ENCODE data around the gene NDUFS3. TPM values are rescaled to one million over a fixed set of nuclear protein-coding genes. Genes with fewer than 3 reads are reported as not detected.
"Not testable (repeated sequence)": the region's sequence is repeated elsewhere in the genome, so short reads cannot be mapped to it uniquely, and the experiment has no call there.

Gene NDUFS3
- 100 to 1,000 TPM; 101 to 116 (median 108) TPM for polyA plus RNA-seq (ENCODE audit: insufficient read depth in 1 of 5, insufficient read length in 5 of 5, low replicate concordance in 1 of 5)
- long read RNA-seq, donor 1, transcript NDUFS3-205 (2 exons, 269 nt): minor isoform, 10 of 79 reads
- long read RNA-seq, donor 1, transcript NDUFS3-201 (7 exons, 958 nt): major isoform, 57 of 79 reads
- long read RNA-seq, donor 1, partial matches to known transcripts: 10 of 79 reads
- long read RNA-seq, donor 1, other reads (novel, unspliced or antisense): 0 of 79 reads
- long read RNA-seq, donor 2, transcript NDUFS3-201 (7 exons, 958 nt): major isoform, 30 of 34 reads
- long read RNA-seq, donor 2, partial matches to known transcripts: 0 of 34 reads
- long read RNA-seq, donor 2, other reads (novel, unspliced or antisense): 0 of 34 reads
- long read RNA-seq, donor 3, transcript NDUFS3-201 (7 exons, 958 nt): major isoform, 36 of 53 reads
- long read RNA-seq, donor 3, transcript NDUFS3-205 (2 exons, 269 nt): minor isoform, 5 of 53 reads
- long read RNA-seq, donor 3, partial matches to known transcripts: 7 of 53 reads
- long read RNA-seq, donor 3, other reads (novel, unspliced or antisense): 0 of 53 reads
- long read RNA-seq, donor 4, transcript NDUFS3-205 (2 exons, 269 nt): minor isoform, 6 of 49 reads
- long read RNA-seq, donor 4, transcript NDUFS3-201 (7 exons, 958 nt): major isoform, 19 of 49 reads
- long read RNA-seq, donor 4, partial matches to known transcripts: 0 of 49 reads
- long read RNA-seq, donor 4, other reads (novel, unspliced or antisense): 16 of 49 reads
- long read RNA-seq, donor 5, transcript NDUFS3-201 (7 exons, 958 nt): major isoform, 74 of 263 reads
- long read RNA-seq, donor 5, partial matches to known transcripts: 172 of 263 reads
- long read RNA-seq, donor 5, other reads (novel, unspliced or antisense): 7 of 263 reads
- long read RNA-seq, donor 6, transcript NDUFS3-201 (7 exons, 958 nt): major isoform, 54 of 71 reads
- long read RNA-seq, donor 6, transcript NDUFS3-205 (2 exons, 269 nt): minor isoform, 5 of 71 reads
- long read RNA-seq, donor 6, partial matches to known transcripts: 10 of 71 reads
- long read RNA-seq, donor 6, other reads (novel, unspliced or antisense): 0 of 71 reads
- long read RNA-seq, donor 7, transcript NDUFS3-201 (7 exons, 958 nt): major isoform, 29 of 31 reads
- long read RNA-seq, donor 7, partial matches to known transcripts: 0 of 31 reads
- long read RNA-seq, donor 7, other reads (novel, unspliced or antisense): 0 of 31 reads
- long read RNA-seq, donor 8, transcript NDUFS3-201 (7 exons, 958 nt): major isoform, 19 of 35 reads
- long read RNA-seq, donor 8, partial matches to known transcripts: 9 of 35 reads
- long read RNA-seq, donor 8, other reads (novel, unspliced or antisense): 0 of 35 reads

DNA sequence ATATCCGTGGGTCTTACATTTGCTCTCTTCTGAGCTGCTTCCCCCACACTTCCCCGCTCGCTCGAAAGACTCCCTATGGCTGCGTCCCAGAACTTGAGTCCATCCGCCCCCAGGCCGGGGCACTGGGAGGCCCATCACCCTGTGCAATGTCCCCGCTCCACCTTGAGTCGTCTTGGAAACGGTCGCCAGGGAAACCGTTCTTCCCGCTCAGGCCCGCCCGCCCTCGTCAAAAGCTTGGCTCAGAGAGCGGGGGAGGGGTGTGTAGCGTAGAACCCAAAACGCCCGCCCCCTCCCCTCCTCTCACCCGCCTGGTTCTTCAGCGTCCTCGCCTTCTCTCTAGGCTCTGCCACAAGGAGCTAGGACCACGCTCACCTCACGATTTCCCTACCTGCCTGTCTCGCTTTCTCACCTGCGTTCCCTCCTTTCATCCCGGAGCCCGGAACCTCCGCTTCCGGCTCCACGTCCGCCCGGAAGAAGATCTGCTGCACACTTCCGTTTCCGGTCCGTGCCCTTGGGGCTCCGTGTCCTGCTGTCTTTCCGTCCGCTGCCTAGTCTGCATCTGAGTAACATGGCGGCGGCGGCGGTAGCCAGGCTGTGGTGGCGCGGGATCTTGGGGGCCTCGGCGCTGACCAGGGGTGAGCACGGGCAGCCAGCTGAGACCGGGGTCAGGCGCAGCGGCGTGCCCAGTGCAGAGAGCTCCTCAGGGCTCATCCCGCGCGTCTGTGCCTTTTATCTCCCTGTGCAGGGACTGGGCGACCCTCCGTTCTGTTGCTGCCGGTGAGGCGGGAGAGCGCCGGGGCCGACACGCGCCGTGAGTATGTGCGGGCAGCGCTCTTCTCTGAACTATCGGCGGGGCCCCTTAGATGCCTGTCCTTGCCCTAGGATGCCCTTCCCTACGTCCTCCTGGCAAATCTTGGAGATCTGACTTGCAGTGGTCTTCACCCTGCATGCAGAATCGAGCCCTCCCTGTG is at the start of gene NDUFS3, which contains the start of gene KBTBD4:
Gene NDUFS3 (plus strand): TSS at position 551 of the 971 bp plus-strand sequence. CDS start 18 bp downstream, at position 569.
Gene KBTBD4 (minus strand): TSS at position 447 of the 971 bp plus-strand sequence. CDS start 19 bp downstream, at position 428.
- peak; percentile 92 to 93 for DNase-seq

GRCh38 chr11:47529951-47530350 is 48.9 kb upstream of the NDUFS3 start:
- DNase-seq: no peak

- DNase-seq: not testable (repeated sequence)
These were observed 48.2 kb upstream of the NDUFS3 start for GRCh38 chr11:47530721-47531120.

GRCh38 chr11:47531666-47532065 is 47.2 kb upstream of the NDUFS3 start:
- no peak for DNase-seq

DNA sequence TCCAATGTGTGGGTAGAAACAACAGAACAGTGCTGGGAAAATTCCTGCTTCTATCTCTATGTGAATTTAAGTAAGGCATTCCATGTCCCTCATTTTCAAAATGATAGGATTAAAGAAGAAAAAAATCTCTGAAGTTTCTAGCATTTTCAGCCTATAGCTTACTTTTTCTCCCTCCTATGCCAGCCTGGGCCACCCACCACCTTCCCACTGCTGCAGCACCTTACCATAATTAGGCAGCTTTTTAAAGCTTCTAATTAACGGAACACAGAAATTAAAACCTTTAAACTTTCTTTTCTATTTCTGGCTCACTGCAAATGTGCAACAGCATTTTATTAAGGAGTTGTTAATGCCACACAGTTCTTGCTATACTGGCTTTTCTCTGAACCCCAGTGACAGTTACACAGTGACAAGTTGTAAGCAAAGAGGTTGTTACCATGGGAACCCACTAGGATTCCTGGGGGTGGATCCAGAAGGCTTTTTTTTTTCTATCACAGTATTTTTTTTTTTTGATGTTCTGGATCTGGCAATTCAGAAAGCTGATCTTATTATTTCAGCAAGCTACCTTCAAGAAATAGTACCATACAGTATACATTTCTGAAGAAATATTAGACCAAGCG is 46.2 kb upstream of the NDUFS3 start:
- DNase-seq: no peak

GRCh38 chr11:47533690-47534151 is 45.2 kb upstream of the NDUFS3 start:
- DNase-seq: no peak

DNA sequence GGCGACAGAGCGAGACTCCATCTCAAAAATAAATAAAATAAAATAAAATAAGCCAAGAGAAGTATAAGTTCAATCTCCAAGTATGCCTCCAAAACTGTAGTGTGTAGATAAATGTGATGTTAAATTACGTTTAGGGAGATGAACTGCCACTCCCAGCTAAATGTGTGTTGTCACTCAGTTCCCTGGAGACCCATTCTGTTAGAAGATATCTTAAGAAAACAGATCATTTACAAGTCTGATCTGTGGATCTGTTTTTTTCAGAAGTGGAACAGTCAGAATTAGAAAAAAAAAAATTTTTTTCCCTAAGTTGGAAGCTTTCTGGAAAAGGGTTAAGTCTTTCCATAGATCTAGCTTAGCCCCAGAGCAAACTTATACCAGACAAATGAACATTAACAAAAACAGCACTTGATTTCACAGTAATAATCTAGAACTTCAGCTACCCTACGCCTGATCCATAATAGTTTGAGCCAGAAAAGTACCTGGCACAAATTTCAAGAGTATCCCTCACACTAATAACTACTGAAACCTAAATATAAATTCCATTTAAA is 44.1 kb upstream of the NDUFS3 start:
- DNase-seq: no peak

DNA sequence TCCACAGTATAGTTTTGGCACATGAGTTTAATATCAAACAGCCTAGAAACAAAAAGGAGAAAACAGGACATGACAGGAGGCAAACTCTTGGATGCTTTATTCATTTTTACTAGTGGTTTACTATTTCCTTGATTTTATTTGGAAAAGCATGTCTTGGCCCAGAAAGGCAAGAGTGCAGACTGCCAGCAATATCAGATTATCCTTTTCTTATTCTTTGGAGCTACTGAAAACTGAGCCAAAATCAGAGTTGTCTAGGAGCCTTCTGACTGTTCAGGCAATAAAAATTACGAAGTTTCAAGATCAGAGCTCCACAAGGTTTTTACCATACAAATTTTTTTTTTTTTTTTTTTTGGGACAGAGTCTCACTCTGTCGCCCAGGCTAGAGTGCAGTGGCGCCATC is 42.0 kb upstream of the NDUFS3 start:
- DNase-seq: peak; percentile 35 to 65

GRCh38 chr11:47538741-47539565 is 39.9 kb upstream of the NDUFS3 start:
- DNase-seq: peak; percentile 55 to 61

GRCh38 chr11:47539681-47540039 is 39.2 kb upstream of the NDUFS3 start:
- DNase-seq: no peak

DNA sequence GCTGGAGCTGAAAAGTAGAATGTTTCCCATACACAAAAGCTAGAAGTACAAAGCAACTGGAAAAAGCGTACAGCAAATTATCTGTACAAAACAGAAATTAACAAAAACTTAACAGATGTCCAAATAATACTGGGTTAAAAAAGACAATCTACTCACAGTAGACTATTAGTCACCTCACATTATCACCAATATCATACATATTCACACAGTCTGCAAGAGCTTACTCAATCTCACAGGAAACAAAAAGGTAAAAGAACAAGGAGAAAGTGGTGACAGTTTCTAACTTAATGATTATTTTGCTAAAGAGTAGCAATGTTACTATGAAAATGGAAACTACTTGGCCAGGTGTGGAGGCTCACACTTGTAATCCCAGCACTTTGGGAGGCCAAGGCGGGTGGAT is 37.8 kb upstream of the NDUFS3 start:
- no peak for DNase-seq

GRCh38 chr11:47545298-47545697 is 33.6 kb upstream of the NDUFS3 start:
- no peak for DNase-seq

DNA sequence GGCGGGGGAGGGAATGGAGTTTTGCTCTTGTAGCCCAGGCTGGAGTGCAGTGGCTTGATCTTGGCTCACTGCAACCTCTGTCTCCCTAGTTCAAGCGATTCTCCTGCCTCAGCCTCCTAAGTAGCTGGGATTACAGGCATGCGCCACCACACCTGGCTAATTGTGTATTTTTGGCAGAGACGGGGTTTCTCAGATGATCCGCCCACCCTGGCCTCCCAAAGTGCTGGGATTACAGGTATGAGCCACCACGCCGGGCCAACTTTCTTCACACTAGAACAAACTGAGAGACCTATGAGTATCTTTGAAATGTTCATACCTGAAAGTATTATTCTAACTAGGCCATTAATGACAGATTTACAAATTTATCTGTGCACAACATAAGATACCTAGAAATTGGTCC is 32.6 kb upstream of the NDUFS3 start:
- not testable (repeated sequence) for DNase-seq

- DNase-seq: no peak
These were observed 28.4 kb upstream of the NDUFS3 start for GRCh38 chr11:47550288-47551047.

DNA sequence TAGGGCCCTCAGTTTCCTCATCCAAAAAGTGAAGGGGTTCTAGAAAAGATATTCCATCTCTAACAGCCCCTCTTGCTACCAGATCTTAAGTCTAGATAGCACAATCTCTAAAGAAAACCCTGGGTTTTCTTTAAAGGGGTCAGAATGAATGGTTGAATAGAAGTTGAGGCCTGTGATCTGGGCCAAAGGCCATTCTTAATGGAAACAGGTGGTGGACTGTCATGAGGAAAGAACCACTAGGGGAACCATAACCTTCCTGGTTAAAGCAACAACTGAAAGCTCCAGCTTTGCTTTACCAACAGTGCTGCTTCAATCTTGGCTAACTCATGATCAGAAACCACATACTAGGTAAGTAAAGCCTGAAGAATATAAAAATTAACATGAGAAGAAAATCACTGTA is 27.8 kb upstream of the NDUFS3 start:
- no peak for DNase-seq

GRCh38 chr11:47552056-47552565 is 26.8 kb upstream of the NDUFS3 start:
- DNase-seq: peak in 1 of 2 donors; percentile 22
